ENCODE data around the gene KPNA1.

DNA sequence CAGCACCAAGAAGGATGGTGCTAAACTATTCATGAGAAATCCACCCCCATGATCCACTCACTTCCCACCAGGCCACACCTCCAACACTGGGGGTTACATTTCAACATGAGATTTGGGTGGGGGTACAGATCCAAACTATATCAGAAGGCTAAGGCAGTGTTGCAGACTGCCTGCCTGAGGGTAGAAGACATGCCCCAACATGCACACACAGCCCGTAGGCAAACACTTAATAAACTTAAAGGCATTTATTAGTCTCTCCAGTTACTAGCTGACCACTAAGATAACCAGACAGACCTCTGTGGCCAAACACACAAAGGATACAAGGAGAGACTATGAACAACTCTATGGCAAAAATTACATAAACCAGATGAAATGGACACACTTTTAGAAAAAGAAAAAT lies 120.6 kb downstream of the KPNA1 start:
- TF ChIP-seq, protein P1, sequence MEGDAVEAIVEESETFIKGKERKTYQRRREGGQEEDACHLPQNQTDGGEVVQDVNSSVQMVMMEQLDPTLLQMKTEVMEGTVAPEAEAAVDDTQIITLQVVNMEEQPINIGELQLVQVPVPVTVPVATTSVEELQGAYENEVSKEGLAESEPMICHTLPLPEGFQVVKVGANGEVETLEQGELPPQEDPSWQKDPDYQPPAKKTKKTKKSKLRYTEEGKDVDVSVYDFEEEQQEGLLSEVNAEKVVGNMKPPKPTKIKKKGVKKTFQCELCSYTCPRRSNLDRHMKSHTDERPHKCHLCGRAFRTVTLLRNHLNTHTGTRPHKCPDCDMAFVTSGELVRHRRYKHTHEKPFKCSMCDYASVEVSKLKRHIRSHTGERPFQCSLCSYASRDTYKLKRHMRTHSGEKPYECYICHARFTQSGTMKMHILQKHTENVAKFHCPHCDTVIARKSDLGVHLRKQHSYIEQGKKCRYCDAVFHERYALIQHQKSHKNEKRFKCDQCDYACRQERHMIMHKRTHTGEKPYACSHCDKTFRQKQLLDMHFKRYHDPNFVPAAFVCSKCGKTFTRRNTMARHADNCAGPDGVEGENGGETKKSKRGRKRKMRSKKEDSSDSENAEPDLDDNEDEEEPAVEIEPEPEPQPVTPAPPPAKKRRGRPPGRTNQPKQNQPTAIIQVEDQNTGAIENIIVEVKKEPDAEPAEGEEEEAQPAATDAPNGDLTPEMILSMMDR (IDR thresholded peaks at IDR 0.05): no peak
- no peak for TF ChIP-seq ZFX (IDR thresholded peaks at IDR 0.05; ENCODE audit: borderline replicate concordance)
